AG09309 (cell line): ENCODE measurements around the gene DERL3.

ENCODE experiments used
- DNase-seq: peaks from one replicate; pipeline ENCODE4 v3.0.0-alpha.2; 2010; ENCODE audit warnings: low read depth
- H3K4me3 ChIP-seq: 2 replicates; pipeline ENCODE4 v1.5.1; 2011; ENCODE audit warnings: mild to moderate bottlenecking, low read depth, low read length, moderate library complexity; ENCODE audit not compliant: control insufficient read depth
- CTCF ChIP-seq: IDR thresholded peaks from 2 replicates; pipeline ENCODE4 v1.5.1; 2011; ENCODE audit warnings: mild to moderate bottlenecking, low read depth, low read length, inconsistent platforms; ENCODE audit not compliant: insufficient read depth, control insufficient read depth; ENCODE audit errors: missing control alignments

Gene DERL3

GRCh38 chr22:23825246-23825905 is 13.4 kb downstream of the DERL3 start:
- H3K4me3 ChIP-seq = no peak overlapping the region
- TF ChIP-seq CTCF = no peak
- DNase-seq = no peak

GRCh38 chr22:23824476-23825245 is 14.1 kb downstream of the DERL3 start:
- H3K4me3 ChIP-seq = no peak overlapping the region
- TF ChIP-seq CTCF = no peak
- no peak for DNase-seq

- DNase-seq = no peak
- no peak for TF ChIP-seq CTCF
- H3K4me3 ChIP-seq = no peak overlapping the region
These were observed 15.4 kb downstream of the DERL3 start for GRCh38 chr22:23823331-23823791.

- DNase-seq = no peak
- H3K4me3 ChIP-seq = no peak overlapping the region
- TF ChIP-seq CTCF = no peak
These were observed 16.6 kb downstream of the DERL3 start for GRCh38 chr22:23822101-23822671.

- no peak overlapping the region for H3K4me3 ChIP-seq
- TF ChIP-seq CTCF = no peak
- no peak for DNase-seq
These were observed 18.0 kb downstream of the DERL3 start for GRCh38 chr22:23820748-23821211.

- H3K4me3 ChIP-seq = no peak overlapping the region
- no peak for TF ChIP-seq CTCF
- no peak for DNase-seq
These were observed 20.3 kb downstream of the DERL3 start for GRCh38 chr22:23818541-23818940.
